Effector memory CD8-positive, alpha-beta T cell (primary cell): ENCODE results near the gene ZNF823.

Experiments
- ATAC-seq: fragments of 150-1000 bp; cut with Tn5 transposase; replicated peaks from 2 replicates; pipeline ENCODE4 v1.10.0; 2021; ENCODE audit warnings: mild to moderate bottlenecking, moderate library complexity
- DNase-seq, 3 experiments: peaks; one replicate each; pipeline ENCODE4 v3.0.0; 2021
- H3K27ac Mint-ChIP-seq, 2 donors: one replicate each; pipeline ENCODE4 v1.8.0; 2022; ENCODE audit warnings: mild to moderate bottlenecking in 2 of 2, mixed read lengths in 2 of 2, moderate library complexity in 2 of 2
- H3K27me3 Mint-ChIP-seq, 2 donors: one replicate each; pipeline ENCODE4 v1.8.0; 2022; ENCODE audit warnings: mixed read lengths in 2 of 2
- H3K36me3 Mint-ChIP-seq: one replicate; pipeline ENCODE4 v1.8.0; 2022; ENCODE audit warnings: mild to moderate bottlenecking, moderate library complexity, mixed read lengths; ENCODE audit not compliant: insufficient read depth
- H3K4me1 Mint-ChIP-seq, 2 donors: one replicate each; pipeline ENCODE4 v1.8.0; 2022; ENCODE audit warnings: low read depth in 2 of 2, mixed read lengths in 2 of 2
- H3K4me3 Mint-ChIP-seq, 2 donors: one replicate each; pipeline ENCODE4 v1.8.0; 2022; ENCODE audit warnings: mild to moderate bottlenecking in 2 of 2, mixed read lengths in 2 of 2, moderate library complexity in 2 of 2
- H3K9me3 Mint-ChIP-seq, 2 donors: one replicate each; pipeline ENCODE4 v1.8.0; 2022; ENCODE audit warnings: mixed read lengths in 2 of 2

The ZNF823 gene

GRCh38 chr19:11763117-11763516 is 24.4 kb upstream of the ZNF823 start:
- peaks cover 9% of the 10 kb centered on the region for H3K36me3 Mint-ChIP-seq
- ATAC-seq (no peak), DNase-seq (no peak)
- H3K9me3 Mint-ChIP-seq = no peaks in the 10 kb centered on the region
- H3K27me3 Mint-ChIP-seq = peaks cover 20 to 30% of the 10 kb centered on the region in 2 donors
- H3K27ac Mint-ChIP-seq = no peak overlapping the region
- no peak overlapping the region for H3K4me3 Mint-ChIP-seq
- H3K4me1 Mint-ChIP-seq = peaks cover 7 to 12% of the 10 kb centered on the region in 2 donors

DNA sequence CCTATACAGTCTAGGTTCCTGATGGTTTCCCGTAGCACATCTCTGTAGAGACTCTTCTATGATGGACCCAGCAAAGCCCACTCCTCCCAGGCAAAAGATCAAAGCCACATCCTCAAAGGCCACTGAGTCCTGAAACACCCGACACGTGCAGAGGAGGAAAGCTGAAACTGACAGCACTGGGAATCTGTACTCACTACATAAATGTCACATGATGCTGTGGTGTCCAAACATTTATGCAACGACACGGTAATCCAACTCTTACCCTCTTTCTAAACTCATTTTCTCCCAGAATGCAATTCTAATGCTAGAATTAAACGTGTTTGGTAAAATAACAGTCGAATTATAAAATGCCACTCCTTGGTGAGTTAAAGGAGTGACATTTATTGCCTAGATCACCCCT is 21.1 kb upstream of the ZNF823 start:
- peaks cover 20 to 21% of the 10 kb centered on the region in 2 donors for H3K27me3 Mint-ChIP-seq
- H3K36me3 Mint-ChIP-seq = no peaks in the 10 kb centered on the region
- DNase-seq (no peak), ATAC-seq (no peak)
- H3K9me3 Mint-ChIP-seq = peaks cover 0 to 2% of the 10 kb centered on the region in 2 donors
- H3K27ac Mint-ChIP-seq = no peak overlapping the region
- H3K4me1 Mint-ChIP-seq = no peaks in the 10 kb centered on the region
- H3K4me3 Mint-ChIP-seq = no peak overlapping the region

DNA sequence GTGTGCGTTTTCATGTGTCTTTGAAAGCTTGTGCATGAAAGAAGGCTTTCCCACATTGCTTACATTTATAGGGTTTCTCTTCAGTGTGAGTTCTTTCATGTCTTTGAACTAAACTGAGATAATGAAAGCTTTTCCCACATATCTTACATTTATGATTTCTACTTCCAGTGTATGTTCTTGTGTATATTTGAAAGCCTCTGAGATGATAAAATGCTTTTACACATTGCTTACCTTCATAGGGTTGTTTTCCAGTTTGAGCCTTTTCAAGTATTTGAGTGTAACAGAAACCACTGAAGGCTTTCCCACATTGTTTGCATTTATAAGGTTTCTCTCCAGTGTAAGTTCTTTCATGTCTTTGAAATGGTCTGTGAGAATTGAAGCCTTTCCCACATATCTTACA is 18.2 kb upstream of the ZNF823 start:
- ATAC-seq (no peak), DNase-seq (no peak)
- Mint-ChIP-seq H3K4me1 (no peaks in the 10 kb centered on the region), H3K27me3 (peaks cover 39 to 42% of the 10 kb centered on the region in 2 donors), H3K36me3 (no peaks in the 10 kb centered on the region), H3K4me3 (no peak overlapping the region), H3K9me3 (peaks cover 2 to 8% of the 10 kb centered on the region in 2 donors), H3K27ac (no peak overlapping the region)

GRCh38 chr19:11754663-11755062 is 15.9 kb upstream of the ZNF823 start:
- peaks cover 2 to 8% of the 10 kb centered on the region in 2 donors for H3K9me3 Mint-ChIP-seq

DNA sequence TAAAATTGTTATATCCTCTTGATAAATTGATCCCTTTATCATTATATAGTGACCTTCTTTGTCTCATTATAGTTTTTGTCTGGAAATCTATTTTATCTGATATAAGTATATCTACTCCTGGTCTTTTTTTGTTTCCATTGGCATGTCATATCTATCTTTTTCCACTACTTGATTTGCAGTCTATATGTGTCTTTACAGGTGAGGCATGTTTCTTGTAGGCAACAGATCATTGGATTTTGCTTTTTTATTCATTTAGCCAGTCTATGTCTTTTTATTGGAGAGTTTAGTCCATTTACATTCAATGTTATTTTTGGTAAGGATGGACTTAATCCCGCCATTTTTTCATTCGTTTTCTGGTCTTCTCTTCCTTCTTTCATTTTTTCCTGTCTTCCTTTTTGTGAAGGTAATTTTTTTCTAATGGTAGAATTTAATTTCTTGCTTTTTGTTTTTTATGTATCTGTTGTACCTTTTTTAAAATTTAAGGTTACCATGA is 13.5 kb upstream of the ZNF823 start:
- no peak for ATAC-seq
- no peak for DNase-seq
- Mint-ChIP-seq H3K4me1 (no peaks in the 10 kb centered on the region), H3K4me3 (no peak overlapping the region), H3K36me3 (no peaks in the 10 kb centered on the region), H3K27me3 (peaks cover 24% of the 10 kb centered on the region in 2 donors), H3K9me3 (peaks cover 4 to 8% of the 10 kb centered on the region in 2 donors), H3K27ac (no peak overlapping the region)

More at GRCh38 chr19:11754663-11755062, 15.9 kb upstream of the ZNF823 start:
- Mint-ChIP-seq H3K4me1 (no peaks in the 10 kb centered on the region), H3K36me3 (no peaks in the 10 kb centered on the region), H3K27me3 (peaks cover 27 to 32% of the 10 kb centered on the region in 2 donors), H3K4me3 (no peak overlapping the region), H3K27ac (no peak overlapping the region)
- ATAC-seq (no peak), DNase-seq (no peak)

DNA sequence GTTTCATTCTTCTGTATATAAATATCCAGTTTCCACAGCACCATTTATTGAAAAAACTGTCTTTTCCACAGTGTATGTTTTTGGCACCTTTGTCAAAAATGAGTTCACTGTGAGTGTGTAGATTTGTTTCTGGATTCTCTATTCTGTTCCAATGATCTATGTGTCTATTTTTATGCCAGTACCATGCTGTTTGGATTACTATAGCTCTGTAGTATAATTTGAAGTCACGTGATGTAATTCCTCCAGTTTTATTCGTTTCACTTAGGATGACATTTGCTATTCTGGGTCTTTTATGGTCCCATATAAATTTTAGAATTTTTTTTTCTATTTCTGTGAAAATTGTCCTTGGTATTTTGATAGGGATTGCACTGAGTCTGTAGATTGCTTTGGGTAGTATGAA is 11.0 kb upstream of the ZNF823 start:
- no peak overlapping the region for H3K4me3 Mint-ChIP-seq
- no peaks in the 10 kb centered on the region for H3K36me3 Mint-ChIP-seq
- no peak for ATAC-seq
- no peak for DNase-seq
- peaks cover 23 to 24% of the 10 kb centered on the region in 2 donors for H3K27me3 Mint-ChIP-seq
- H3K9me3 Mint-ChIP-seq = peaks cover 4 to 15% of the 10 kb centered on the region in 2 donors
- H3K4me1 Mint-ChIP-seq = no peaks in the 10 kb centered on the region
- H3K27ac Mint-ChIP-seq = no peak overlapping the region

GRCh38 chr19:11747277-11747676 is 8.5 kb upstream of the ZNF823 start:
- no peak for ATAC-seq
- Mint-ChIP-seq H3K27ac (no peak overlapping the region), H3K4me1 (no peaks in the 10 kb centered on the region), H3K4me3 (no peak overlapping the region), H3K36me3 (no peaks in the 10 kb centered on the region), H3K27me3 (peaks cover 0 to 12% of the 10 kb centered on the region in 2 donors), H3K9me3 (peaks cover 4 to 7% of the 10 kb centered on the region in 2 donors)
- no peak for DNase-seq

DNA sequence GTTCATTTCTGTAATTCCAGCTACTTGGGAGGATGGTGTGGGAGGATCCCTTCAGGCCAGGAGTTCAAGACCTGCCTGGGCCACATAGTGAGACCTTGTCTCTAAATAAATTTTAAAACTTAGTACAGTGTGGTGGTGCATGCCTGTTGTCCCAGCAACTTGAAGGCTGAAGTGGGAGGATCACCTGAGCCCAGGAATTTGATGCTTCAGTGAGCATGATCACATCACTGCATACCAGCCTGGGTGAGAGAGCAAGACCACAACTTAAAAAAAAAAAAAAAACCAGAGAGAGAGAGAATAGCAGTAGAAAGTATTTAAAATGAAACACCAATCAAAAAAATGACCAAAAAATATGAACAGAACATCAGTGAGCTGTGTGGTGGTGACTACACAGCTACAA is 7.1 kb upstream of the ZNF823 start:
- H3K27ac Mint-ChIP-seq = no peak overlapping the region
- no peaks in the 10 kb centered on the region for H3K36me3 Mint-ChIP-seq
- no peak overlapping the region for H3K4me3 Mint-ChIP-seq
- H3K27me3 Mint-ChIP-seq = peaks cover 0 to 7% of the 10 kb centered on the region in 2 donors
- DNase-seq (no peak), ATAC-seq (no peak)
- H3K4me1 Mint-ChIP-seq = no peaks in the 10 kb centered on the region
- H3K9me3 Mint-ChIP-seq = peaks cover 4 to 7% of the 10 kb centered on the region in 2 donors

DNA sequence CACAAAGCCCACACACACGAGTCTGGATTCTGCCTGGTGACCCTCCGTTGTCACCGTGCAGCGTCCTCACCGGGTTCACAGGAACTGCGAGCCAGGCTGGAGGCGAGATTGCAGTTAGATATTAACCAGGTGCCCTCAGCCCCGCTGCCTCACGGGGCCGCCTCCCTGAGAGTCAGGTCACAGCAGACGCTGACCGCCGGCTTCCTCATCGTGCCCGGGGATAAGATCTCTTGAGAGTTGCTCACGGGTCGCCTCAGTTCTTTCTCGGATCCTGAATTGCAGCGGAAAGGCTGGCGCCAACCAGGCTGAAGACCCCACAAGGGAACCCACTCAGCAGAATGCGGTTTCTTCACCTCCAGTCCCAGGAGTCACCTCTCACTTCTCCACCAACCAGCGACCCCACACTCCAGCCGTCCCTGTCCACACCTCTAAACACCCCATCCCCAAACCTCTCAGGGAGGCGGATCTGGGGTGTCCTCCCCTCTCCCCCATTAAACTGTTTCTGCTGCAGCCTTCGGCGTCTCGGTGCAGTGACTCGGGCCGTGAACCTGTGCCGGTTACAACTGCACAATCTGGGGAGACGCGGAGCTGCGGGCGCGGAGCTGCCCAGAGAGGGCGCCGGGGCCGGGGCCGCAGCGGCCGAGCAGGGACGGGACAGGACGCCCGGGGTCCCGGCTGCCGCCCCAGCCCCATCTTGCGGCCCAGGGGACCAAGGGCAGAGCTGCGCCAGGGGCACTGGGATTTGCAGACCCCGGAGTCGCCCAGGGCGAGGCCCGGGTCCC is 591 bp downstream of the ZNF823 start:
- Mint-ChIP-seq H3K27me3 (peaks cover 0 to 7% of the 10 kb centered on the region in 2 donors), H3K36me3 (peaks cover 6% of the 10 kb centered on the region), H3K27ac (peak overlapping the region; percentile 76 to 87), H3K9me3 (no peaks in the 10 kb centered on the region), H3K4me1 (peaks cover 16 to 23% of the 10 kb centered on the region in 2 donors), H3K4me3 (peak overlapping the region; percentile 91 to 99)
- peak; percentile 45 for ATAC-seq
- DNase-seq = peak; percentile 4 to 15 (median 8)

- Mint-ChIP-seq H3K27ac (peak overlapping the region in 1 of 2 donors; percentile 44), H3K4me1 (peaks cover 16 to 23% of the 10 kb centered on the region in 2 donors), H3K36me3 (peaks cover 11% of the 10 kb centered on the region), H3K4me3 (peak overlapping the region; percentile 91 to 99), H3K9me3 (no peaks in the 10 kb centered on the region), H3K27me3 (no peaks in the 10 kb centered on the region)
- no peak for DNase-seq
- ATAC-seq = no peak
Measured at GRCh38 chr19:11736696-11737095, 2.0 kb downstream of the ZNF823 start.

GRCh38 chr19:11735375-11735774 is 3.4 kb downstream of the ZNF823 start:
- Mint-ChIP-seq H3K27ac (no peak overlapping the region), H3K9me3 (no peaks in the 10 kb centered on the region), H3K36me3 (peaks cover 11% of the 10 kb centered on the region), H3K27me3 (no peaks in the 10 kb centered on the region), H3K4me3 (no peak overlapping the region), H3K4me1 (peaks cover 16 to 23% of the 10 kb centered on the region in 2 donors)
- no peak for ATAC-seq
- DNase-seq = no peak

- DNase-seq (no peak), ATAC-seq (no peak)
- Mint-ChIP-seq H3K9me3 (no peaks in the 10 kb centered on the region), H3K27me3 (no peaks in the 10 kb centered on the region), H3K36me3 (peaks cover 12% of the 10 kb centered on the region), H3K4me1 (no peaks in the 10 kb centered on the region), H3K4me3 (no peak overlapping the region), H3K27ac (no peak overlapping the region)
Measured at GRCh38 chr19:11729586-11729985, 9.2 kb downstream of the ZNF823 start.

DNA sequence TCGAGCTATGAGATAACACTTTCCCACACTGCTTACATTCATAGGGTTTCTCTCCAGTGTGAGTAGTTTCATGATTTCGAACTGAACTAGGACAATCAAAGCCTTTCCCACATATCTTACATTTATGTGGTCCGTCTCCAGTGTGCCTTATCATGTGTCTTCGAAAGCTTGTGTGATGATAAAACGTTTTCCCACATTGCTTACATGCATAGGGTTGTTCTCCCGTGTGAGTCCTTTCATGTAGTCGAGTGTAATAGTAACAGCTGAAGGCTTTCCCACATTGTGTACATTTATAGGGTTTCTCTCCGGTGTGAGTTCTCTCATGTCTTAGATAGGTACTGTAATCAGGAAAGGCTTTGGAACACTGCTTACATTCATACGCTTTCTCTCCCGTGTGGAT is 16.3 kb downstream of the ZNF823 start:
- Mint-ChIP-seq H3K36me3 (peaks cover 4% of the 10 kb centered on the region), H3K9me3 (peaks cover 0 to 6% of the 10 kb centered on the region in 2 donors), H3K27me3 (no peaks in the 10 kb centered on the region), H3K4me3 (no peak overlapping the region), H3K4me1 (no peaks in the 10 kb centered on the region), H3K27ac (no peak overlapping the region)
- DNase-seq (no peak), ATAC-seq (no peak)

DNA sequence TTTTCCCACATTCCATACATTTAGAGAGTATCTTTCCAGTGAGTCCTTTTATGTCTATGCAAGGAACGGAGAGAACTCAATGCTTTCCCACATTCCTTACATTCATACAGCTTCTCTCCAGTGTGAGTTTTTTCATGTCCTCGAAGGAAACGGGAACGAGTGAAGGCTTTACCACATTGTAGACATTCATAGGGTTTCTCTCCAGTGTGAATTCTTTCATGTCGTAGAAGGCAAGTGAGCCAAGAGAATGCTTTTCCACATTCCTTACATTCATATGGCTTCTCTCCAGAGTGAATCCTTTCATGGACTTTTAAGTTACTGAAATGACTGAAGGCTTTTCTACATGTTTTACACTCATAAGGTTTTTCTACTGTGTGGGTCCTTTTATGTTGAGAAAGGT is 17.1 kb downstream of the ZNF823 start:
- peaks cover 0 to 6% of the 10 kb centered on the region in 2 donors for H3K9me3 Mint-ChIP-seq
- ATAC-seq (no peak), DNase-seq (no peak)
- no peak overlapping the region for H3K27ac Mint-ChIP-seq
- H3K36me3 Mint-ChIP-seq = peaks cover 4% of the 10 kb centered on the region
- H3K4me3 Mint-ChIP-seq = no peak overlapping the region
- no peaks in the 10 kb centered on the region for H3K4me1 Mint-ChIP-seq
- H3K27me3 Mint-ChIP-seq = no peaks in the 10 kb centered on the region
